B cell (primary cell): ENCODE measurements around the gene PCMTD2.

Source experiments
- CTCF ChIP-seq: fragments of 200-600 bp; IDR thresholded peaks from one replicate; pipeline ENCODE4 v1.8.0; 2022; ENCODE audit warnings: antibody characterized with exemption, mild to moderate bottlenecking
- EZH2 ChIP-seq: IDR thresholded peaks from 2 replicates; pipeline ENCODE4 v1.6.1; 2012; ENCODE audit warnings: borderline replicate concordance, low read depth, mild to moderate bottlenecking, moderate library complexity, low read length; ENCODE audit not compliant: insufficient read depth, poor library complexity, severe bottlenecking

GRCh38 chr20:64257107-64257757 is 1.7 kb downstream of the PCMTD2 start:
- TF ChIP-seq CTCF (no peak), EZH2 (no peak)
